ENCODE data around the gene LIX1L.

GRCh38 chr1:145885738-145886287 lies 72.0 kb downstream of the LIX1L start, which contains the start of gene ANKRD35:
- TF ChIP-seq POLR2A (IDR thresholded peaks at IDR 0.05): no peak
- no peak for TF ChIP-seq CTCF (IDR thresholded peaks at IDR 0.05)

All from right lobe of liver (tissue), 4 donors.